GM23248 (cell line): ENCODE results near the gene EPHA5.

Experiments used
- EZH2 ChIP-seq: fragments of 200-600 bp; sonication (generic); IDR thresholded peaks from 2 replicates; pipeline ENCODE4 v1.6.1; 2018; ENCODE audit warnings: antibody characterized with exemption, mild to moderate bottlenecking; ENCODE audit not compliant: insufficient read depth, poor library complexity, severe bottlenecking
- EZH2phosphoT487 ChIP-seq: fragments of 200-600 bp; sonication (generic); IDR thresholded peaks from 2 replicates; pipeline ENCODE4 v1.6.1; 2018; ENCODE audit warnings: antibody characterized with exemption, moderate library complexity, mild to moderate bottlenecking, low read depth; ENCODE audit not compliant: insufficient read depth

DNA sequence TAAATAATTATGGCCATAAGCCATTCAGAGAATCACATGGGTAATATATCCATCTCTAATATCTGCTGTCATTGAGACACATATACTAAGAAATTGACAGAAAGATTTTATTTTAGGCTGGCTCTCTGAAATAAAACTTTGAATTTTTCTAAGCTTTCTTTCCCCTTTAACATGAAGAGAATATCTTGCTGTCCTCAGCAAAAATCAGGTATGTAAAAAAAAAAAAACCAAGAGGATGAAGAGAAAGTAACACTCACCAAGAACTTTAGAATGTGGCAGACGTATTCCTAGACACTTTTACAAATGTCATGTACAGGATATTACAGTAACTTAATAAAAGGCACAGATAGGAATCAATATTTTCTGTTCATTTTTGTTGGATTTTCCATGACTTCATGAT is 65.8 kb downstream of the EPHA5 start:
- TF ChIP-seq EZH2 (no peak), EZH2phosphoT487 (no peak)
